ENCODE measurements around the gene PDE9A. TPM values are rescaled to one million over a fixed set of nuclear protein-coding genes. Genes with fewer than 3 reads are reported as not detected.

Gene PDE9A
- total RNA-seq, 1 experiment from 2014 or later = 31.9 TPM

- Mint-ChIP-seq H3K9me3 (no peaks in the 10 kb centered on the region), H3K27ac (no peak overlapping the region), H3K36me3 (ENCODE audit: insufficient read depth in 1 of 3, low read depth in 3 of 3) (peaks cover 0 to 9% (median 3%) of the 10 kb centered on the region in 3 experiments; a peak in 5 of 7 replicates), H3K27me3 (ENCODE audit: low read depth) (no peaks in the 10 kb centered on the region), H3K4me3 (no peak overlapping the region), H3K4me1 (peaks cover 22 to 29% of the 10 kb centered on the region in 2 experiments)
- TF ChIP-seq CTCF (conservative IDR thresholded peaks at IDR 0.05) = no peak
- Histone ChIP-seq H3K23me2 (ENCODE audit: insufficient read length, low read depth, low read length, poor library complexity, severe bottlenecking) (no peaks in the 10 kb centered on the region), H3K56ac (ENCODE audit: insufficient read length, low read depth, low read length) (no peak overlapping the region), H2BK5ac (ENCODE audit: insufficient read length, low read length) (no peak overlapping the region), H4K20me1 (ENCODE audit: control insufficient read depth, insufficient read depth, insufficient read length) (no peaks in the 10 kb centered on the region), H2BK120ac (ENCODE audit: low read depth, low read length, poor library complexity, severe bottlenecking) (no peak overlapping the region), H3K9ac (ENCODE audit: extremely low read depth, insufficient read length, low read length) (no peak overlapping the region), H4K8ac (replicated peaks; ENCODE audit: insufficient read length, low read depth, low read length) (no peak overlapping the region), H3K27ac (ENCODE audit: insufficient read length, low read depth, low read length) (no peak overlapping the region), H3K9me3 (ENCODE audit: control insufficient read depth, low read depth, low read length) (no peaks in the 10 kb centered on the region), H3K27me3 (ENCODE audit: insufficient read depth, low read length) (no peaks in the 10 kb centered on the region), H3K14ac (ENCODE audit: insufficient read depth, low read length) (no peak overlapping the region), H2AK5ac (ENCODE audit: insufficient read length, low read length) (no peak overlapping the region), H4K91ac (ENCODE audit: insufficient read length, low read depth, low read length) (no peak overlapping the region), H2BK20ac (ENCODE audit: low read depth, low read length, poor library complexity, severe bottlenecking) (no peak overlapping the region), H3K79me2 (ENCODE audit: insufficient read depth, low read length) (no peaks in the 10 kb centered on the region), H3K4ac (ENCODE audit: low read depth, low read length) (no peak overlapping the region), H3K23ac (ENCODE audit: insufficient read length, low read depth, low read length) (no peak overlapping the region), H3K79me1 (ENCODE audit: insufficient read depth, low read depth, low read length, poor library complexity, severe bottlenecking) (no peaks in the 10 kb centered on the region), H2AFZ (ENCODE audit: low read length) (no peak overlapping the region), H4K5ac (ENCODE audit: insufficient read length, low read depth, low read length) (no peak overlapping the region), H2BK15ac (ENCODE audit: low read depth, low read length) (no peak overlapping the region), H3K18ac (ENCODE audit: insufficient read length, low read depth, low read length) (no peak overlapping the region), H3K4me1 (ENCODE audit: insufficient read depth, low read length) (no peaks in the 10 kb centered on the region), H3T11ph (ENCODE audit: low read length) (no peak overlapping the region), H3K4me2 (ENCODE audit: insufficient read depth, insufficient read length, low read length) (no peak overlapping the region), H2BK12ac (ENCODE audit: insufficient read length, low read depth, low read length) (no peak overlapping the region)
- WGBS (ENCODE audit: extremely low coverage, insufficient read length, low lambda C conversion rate) = no CpG with 5 or more reads among the region's 10 CpGs
- DNase-seq = no peak
These were observed 69.5 kb downstream of the PDE9A start for GRCh38 chr21:42722808-42723473.
